ENCODE measurements around the gene COG2. TPM values are rescaled to one million over a fixed set of nuclear protein-coding genes. Genes with fewer than 3 reads are reported as not detected.

COG2 gene
- total and polyA plus RNA-seq, 2 of the 13 experiments (the other 11 are each of a cell fraction or from before 2014, with no cell fraction given) = 16.8 to 36.3 TPM

DNA sequence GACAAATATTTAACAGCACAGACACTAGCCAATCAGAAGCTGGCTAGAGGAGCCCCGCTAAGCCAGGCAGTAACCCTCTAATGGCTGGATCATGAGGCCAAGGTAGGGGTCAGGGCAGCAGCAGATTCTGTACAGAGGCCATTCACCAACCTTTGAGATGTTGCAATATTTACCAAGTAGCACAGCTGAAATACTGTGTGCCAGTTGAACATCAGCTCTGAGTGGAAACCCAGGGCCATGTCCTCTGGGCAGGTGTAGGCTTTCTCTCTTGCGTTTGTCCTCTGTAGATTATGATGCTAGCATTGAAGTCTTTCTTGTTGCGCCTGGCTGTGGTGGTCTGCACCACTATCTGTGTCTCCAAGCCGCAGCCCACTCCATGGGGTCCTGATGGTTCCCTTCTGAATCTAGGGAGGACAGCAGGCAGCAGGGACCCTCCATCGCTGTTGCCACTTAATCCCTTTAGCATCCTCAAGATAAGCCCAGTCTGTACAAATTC, 2.5 kb upstream of the COG2 start (continued):
- TF ChIP-seq ZKSCAN5 (CRISPR knock-in tag; IDR thresholded peaks at IDR 0.05) = no peak
- TF ChIP-seq, protein P1, sequence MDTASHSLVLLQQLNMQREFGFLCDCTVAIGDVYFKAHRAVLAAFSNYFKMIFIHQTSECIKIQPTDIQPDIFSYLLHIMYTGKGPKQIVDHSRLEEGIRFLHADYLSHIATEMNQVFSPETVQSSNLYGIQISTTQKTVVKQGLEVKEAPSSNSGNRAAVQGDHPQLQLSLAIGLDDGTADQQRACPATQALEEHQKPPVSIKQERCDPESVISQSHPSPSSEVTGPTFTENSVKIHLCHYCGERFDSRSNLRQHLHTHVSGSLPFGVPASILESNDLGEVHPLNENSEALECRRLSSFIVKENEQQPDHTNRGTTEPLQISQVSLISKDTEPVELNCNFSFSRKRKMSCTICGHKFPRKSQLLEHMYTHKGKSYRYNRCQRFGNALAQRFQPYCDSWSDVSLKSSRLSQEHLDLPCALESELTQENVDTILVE (CRISPR knock-in tag; IDR thresholded peaks at IDR 0.05) = peak; percentile 72
- TF ChIP-seq, protein P2, sequence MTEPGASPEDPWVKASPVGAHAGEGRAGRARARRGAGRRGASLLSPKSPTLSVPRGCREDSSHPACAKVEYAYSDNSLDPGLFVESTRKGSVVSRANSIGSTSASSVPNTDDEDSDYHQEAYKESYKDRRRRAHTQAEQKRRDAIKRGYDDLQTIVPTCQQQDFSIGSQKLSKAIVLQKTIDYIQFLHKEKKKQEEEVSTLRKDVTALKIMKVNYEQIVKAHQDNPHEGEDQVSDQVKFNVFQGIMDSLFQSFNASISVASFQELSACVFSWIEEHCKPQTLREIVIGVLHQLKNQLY (CRISPR knock-in tag; IDR thresholded peaks at IDR 0.05) = no peak; the same call in none of the 2 replicates
- TF ChIP-seq, protein P3, sequence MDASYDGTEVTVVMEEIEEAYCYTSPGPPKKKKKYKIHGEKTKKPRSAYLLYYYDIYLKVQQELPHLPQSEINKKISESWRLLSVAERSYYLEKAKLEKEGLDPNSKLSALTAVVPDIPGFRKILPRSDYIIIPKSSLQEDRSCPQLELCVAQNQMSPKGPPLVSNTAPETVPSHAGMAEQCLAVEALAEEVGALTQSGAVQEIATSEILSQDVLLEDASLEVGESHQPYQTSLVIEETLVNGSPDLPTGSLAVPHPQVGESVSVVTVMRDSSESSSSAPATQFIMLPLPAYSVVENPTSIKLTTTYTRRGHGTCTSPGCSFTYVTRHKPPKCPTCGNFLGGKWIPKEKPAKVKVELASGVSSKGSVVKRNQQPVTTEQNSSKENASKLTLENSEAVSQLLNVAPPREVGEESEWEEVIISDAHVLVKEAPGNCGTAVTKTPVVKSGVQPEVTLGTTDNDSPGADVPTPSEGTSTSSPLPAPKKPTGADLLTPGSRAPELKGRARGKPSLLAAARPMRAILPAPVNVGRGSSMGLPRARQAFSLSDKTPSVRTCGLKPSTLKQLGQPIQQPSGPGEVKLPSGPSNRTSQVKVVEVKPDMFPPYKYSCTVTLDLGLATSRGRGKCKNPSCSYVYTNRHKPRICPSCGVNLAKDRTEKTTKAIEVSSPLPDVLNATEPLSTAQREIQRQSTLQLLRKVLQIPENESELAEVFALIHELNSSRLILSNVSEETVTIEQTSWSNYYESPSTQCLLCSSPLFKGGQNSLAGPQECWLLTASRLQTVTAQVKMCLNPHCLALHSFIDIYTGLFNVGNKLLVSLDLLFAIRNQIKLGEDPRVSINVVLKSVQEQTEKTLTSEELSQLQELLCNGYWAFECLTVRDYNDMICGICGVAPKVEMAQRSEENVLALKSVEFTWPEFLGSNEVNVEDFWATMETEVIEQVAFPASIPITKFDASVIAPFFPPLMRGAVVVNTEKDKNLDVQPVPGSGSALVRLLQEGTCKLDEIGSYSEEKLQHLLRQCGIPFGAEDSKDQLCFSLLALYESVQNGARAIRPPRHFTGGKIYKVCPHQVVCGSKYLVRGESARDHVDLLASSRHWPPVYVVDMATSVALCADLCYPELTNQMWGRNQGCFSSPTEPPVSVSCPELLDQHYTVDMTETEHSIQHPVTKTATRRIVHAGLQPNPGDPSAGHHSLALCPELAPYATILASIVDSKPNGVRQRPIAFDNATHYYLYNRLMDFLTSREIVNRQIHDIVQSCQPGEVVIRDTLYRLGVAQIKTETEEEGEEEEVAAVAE (CRISPR knock-in tag; IDR thresholded peaks at IDR 0.05; ENCODE audit: borderline replicate concordance) = no peak
- peak; percentile 97 for TF ChIP-seq HDAC2 (CRISPR knock-in tag; IDR thresholded peaks at IDR 0.05)
- TF ChIP-seq ZNF768 (CRISPR knock-in tag; IDR thresholded peaks at IDR 0.05) = no peak
- TF ChIP-seq FOXO1 (CRISPR knock-in tag; IDR thresholded peaks at IDR 0.05) = 0 out of 2 replicates have a peak, but pooled peaks have one; percentile 60
- TF ChIP-seq CCDC6 (CRISPR knock-in tag; IDR thresholded peaks at IDR 0.05) = peak; percentile 46
- TF ChIP-seq IKZF1 (IDR thresholded peaks at IDR 0.05) = no peak
- TF ChIP-seq MED13 (CRISPR knock-in tag; IDR thresholded peaks at IDR 0.05) = peak; percentile 69; the same call in 1 of the 2 replicates
- TF ChIP-seq ELF3 (CRISPR knock-in tag; IDR thresholded peaks at IDR 0.05) = peak; percentile 60
- TF ChIP-seq, protein P4, sequence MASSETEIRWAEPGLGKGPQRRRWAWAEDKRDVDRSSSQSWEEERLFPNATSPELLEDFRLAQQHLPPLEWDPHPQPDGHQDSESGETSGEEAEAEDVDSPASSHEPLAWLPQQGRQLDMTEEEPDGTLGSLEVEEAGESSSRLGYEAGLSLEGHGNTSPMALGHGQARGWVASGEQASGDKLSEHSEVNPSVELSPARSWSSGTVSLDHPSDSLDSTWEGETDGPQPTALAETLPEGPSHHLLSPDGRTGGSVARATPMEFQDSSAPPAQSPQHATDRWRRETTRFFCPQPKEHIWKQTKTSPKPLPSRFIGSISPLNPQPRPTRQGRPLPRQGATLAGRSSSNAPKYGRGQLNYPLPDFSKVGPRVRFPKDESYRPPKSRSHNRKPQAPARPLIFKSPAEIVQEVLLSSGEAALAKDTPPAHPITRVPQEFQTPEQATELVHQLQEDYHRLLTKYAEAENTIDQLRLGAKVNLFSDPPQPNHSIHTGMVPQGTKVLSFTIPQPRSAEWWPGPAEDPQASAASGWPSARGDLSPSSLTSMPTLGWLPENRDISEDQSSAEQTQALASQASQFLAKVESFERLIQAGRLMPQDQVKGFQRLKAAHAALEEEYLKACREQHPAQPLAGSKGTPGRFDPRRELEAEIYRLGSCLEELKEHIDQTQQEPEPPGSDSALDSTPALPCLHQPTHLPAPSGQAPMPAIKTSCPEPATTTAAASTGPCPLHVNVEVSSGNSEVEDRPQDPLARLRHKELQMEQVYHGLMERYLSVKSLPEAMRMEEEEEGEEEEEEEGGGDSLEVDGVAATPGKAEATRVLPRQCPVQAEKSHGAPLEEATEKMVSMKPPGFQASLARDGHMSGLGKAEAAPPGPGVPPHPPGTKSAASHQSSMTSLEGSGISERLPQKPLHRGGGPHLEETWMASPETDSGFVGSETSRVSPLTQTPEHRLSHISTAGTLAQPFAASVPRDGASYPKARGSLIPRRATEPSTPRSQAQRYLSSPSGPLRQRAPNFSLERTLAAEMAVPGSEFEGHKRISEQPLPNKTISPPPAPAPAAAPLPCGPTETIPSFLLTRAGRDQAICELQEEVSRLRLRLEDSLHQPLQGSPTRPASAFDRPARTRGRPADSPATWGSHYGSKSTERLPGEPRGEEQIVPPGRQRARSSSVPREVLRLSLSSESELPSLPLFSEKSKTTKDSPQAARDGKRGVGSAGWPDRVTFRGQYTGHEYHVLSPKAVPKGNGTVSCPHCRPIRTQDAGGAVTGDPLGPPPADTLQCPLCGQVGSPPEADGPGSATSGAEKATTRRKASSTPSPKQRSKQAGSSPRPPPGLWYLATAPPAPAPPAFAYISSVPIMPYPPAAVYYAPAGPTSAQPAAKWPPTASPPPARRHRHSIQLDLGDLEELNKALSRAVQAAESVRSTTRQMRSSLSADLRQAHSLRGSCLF (CRISPR knock-in tag; IDR thresholded peaks at IDR 0.05; ENCODE audit: borderline replicate concordance) = no peak
- TF ChIP-seq, protein P5, sequence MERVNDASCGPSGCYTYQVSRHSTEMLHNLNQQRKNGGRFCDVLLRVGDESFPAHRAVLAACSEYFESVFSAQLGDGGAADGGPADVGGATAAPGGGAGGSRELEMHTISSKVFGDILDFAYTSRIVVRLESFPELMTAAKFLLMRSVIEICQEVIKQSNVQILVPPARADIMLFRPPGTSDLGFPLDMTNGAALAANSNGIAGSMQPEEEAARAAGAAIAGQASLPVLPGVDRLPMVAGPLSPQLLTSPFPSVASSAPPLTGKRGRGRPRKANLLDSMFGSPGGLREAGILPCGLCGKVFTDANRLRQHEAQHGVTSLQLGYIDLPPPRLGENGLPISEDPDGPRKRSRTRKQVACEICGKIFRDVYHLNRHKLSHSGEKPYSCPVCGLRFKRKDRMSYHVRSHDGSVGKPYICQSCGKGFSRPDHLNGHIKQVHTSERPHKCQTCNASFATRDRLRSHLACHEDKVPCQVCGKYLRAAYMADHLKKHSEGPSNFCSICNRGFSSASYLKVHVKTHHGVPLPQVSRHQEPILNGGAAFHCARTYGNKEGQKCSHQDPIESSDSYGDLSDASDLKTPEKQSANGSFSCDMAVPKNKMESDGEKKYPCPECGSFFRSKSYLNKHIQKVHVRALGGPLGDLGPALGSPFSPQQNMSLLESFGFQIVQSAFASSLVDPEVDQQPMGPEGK (CRISPR knock-in tag; IDR thresholded peaks at IDR 0.05) = peak; percentile 76
- no peak; the same call in 1 of the 2 replicates for TF ChIP-seq BRCA1 (CRISPR knock-in tag; IDR thresholded peaks at IDR 0.05)
- peak; percentile 96 for TF ChIP-seq RARA (CRISPR knock-in tag; IDR thresholded peaks at IDR 0.05)
- TF ChIP-seq PCBP1 (IDR thresholded peaks at IDR 0.05; ENCODE audit: borderline replicate concordance, low read depth, low read length) = no peak
- peak; percentile 82 for TF ChIP-seq FOSL2 (CRISPR knock-in tag; IDR thresholded peaks at IDR 0.05)
